HG03439 (cell line): ENCODE results near the gene ABCA13.

ENCODE experiments used
- ATAC-seq: cut with Tn5 transposase; IDR thresholded peaks from one replicate; pipeline ENCODE4 v1.9.1; 2021; ENCODE audit warnings: mild to moderate bottlenecking, moderate library complexity; ENCODE audit not compliant: unreplicated experiment

ABCA13 gene

GRCh38 chr7:48242846-48243245 is 71.6 kb downstream of the ABCA13 start:
- no peak for ATAC-seq

- no peak for ATAC-seq
These were observed 73.6 kb downstream of the ABCA13 start for GRCh38 chr7:48244864-48245271.

- no peak for ATAC-seq
These were observed 74.7 kb downstream of the ABCA13 start for GRCh38 chr7:48245751-48246472.

GRCh38 chr7:48249166-48249565 is 77.9 kb downstream of the ABCA13 start:
- ATAC-seq: no peak

- ATAC-seq: no peak
These were observed 79.2 kb downstream of the ABCA13 start for GRCh38 chr7:48250441-48250951.

GRCh38 chr7:48251766-48252165 is 80.5 kb downstream of the ABCA13 start:
- peak; percentile 93 for ATAC-seq

- no peak for ATAC-seq
These were observed 81.7 kb downstream of the ABCA13 start for GRCh38 chr7:48252995-48253394.

- peak; percentile 55 for ATAC-seq
These were observed 83.8 kb downstream of the ABCA13 start for GRCh38 chr7:48255046-48255445.

GRCh38 chr7:48259463-48260280 is 88.4 kb downstream of the ABCA13 start:
- ATAC-seq: no peak

- no peak for ATAC-seq
These were observed 90.4 kb downstream of the ABCA13 start for GRCh38 chr7:48261696-48262095.

- ATAC-seq: no peak
These were observed 91.5 kb downstream of the ABCA13 start for GRCh38 chr7:48262606-48263310.

GRCh38 chr7:48263311-48263650 is 92.0 kb downstream of the ABCA13 start:
- no peak for ATAC-seq

- no peak for ATAC-seq
These were observed 97.8 kb downstream of the ABCA13 start for GRCh38 chr7:48269066-48269465.

GRCh38 chr7:48274662-48275061 is 103.4 kb downstream of the ABCA13 start:
- no peak for ATAC-seq

GRCh38 chr7:48279420-48279819 is 108.2 kb downstream of the ABCA13 start:
- ATAC-seq: no peak

- ATAC-seq: no peak
These were observed 108.8 kb downstream of the ABCA13 start for GRCh38 chr7:48280100-48280499.

GRCh38 chr7:48285373-48285772 is 114.1 kb downstream of the ABCA13 start:
- no peak for ATAC-seq

GRCh38 chr7:48286836-48287235 is 115.6 kb downstream of the ABCA13 start:
- no peak for ATAC-seq

GRCh38 chr7:48289656-48290055 is 118.4 kb downstream of the ABCA13 start:
- ATAC-seq: no peak

GRCh38 chr7:48292949-48293348 is 121.7 kb downstream of the ABCA13 start:
- no peak for ATAC-seq

- no peak for ATAC-seq
These were observed 124.2 kb downstream of the ABCA13 start for GRCh38 chr7:48295296-48295971.
